GM18502 (cell line): ENCODE data around the gene CLCA4.
"Not testable (repeated sequence)": the region's sequence is repeated elsewhere in the genome, so short reads cannot be mapped to it uniquely, and the experiment has no call there.

Experiments
- ATAC-seq: cut with Tn5 transposase; IDR thresholded peaks from one replicate; pipeline ENCODE4 v1.9.1; 2021; ENCODE audit warnings: mild to moderate bottlenecking; ENCODE audit not compliant: unreplicated experiment, poor library complexity

The CLCA4 gene

GRCh38 chr1:86596741-86597290, 49.9 kb downstream of the CLCA4 start:
- ATAC-seq = no peak

GRCh38 chr1:86606080-86606479, 59.2 kb downstream of the CLCA4 start:
- ATAC-seq = not testable (repeated sequence)

- peak; percentile 9 for ATAC-seq
These were observed 69.6 kb downstream of the CLCA4 start for GRCh38 chr1:86616433-86616832.

GRCh38 chr1:86616871-86617270, 70.0 kb downstream of the CLCA4 start:
- ATAC-seq = peak; percentile 100

- ATAC-seq = no peak
These were observed 71.5 kb downstream of the CLCA4 start for GRCh38 chr1:86618358-86618757.

GRCh38 chr1:86619313-86619712, 72.4 kb downstream of the CLCA4 start:
- ATAC-seq = no peak

GRCh38 chr1:86621286-86621685, 74.4 kb downstream of the CLCA4 start:
- ATAC-seq = no peak
